ENCODE measurements around the gene PTGDR2. TPM values are rescaled to one million over a fixed set of nuclear protein-coding genes. Genes with fewer than 3 reads are reported as not detected.

PTGDR2 gene
- polyA plus RNA-seq, 3 donors: 0.22 to 0.81 TPM; not detected in 1

- WGBS, 3 donors: 84 to 86% (median 86%) methylated on average over 7 of the region's 7 CpGs
These were observed 19.8 kb upstream of the PTGDR2 start for GRCh38 chr11:60875366-60876167.

GRCh38 chr11:60874421-60875365 is 18.9 kb upstream of the PTGDR2 start:
- 88 to 89% (median 89%) methylated on average over 13 of the region's 13 CpGs for WGBS, 3 donors
- H3K27ac ChIP-seq (ENCODE audit: low read depth, low read length): no peak overlapping the region

More at GRCh38 chr11:60875366-60876167, 19.8 kb upstream of the PTGDR2 start:
- no peak overlapping the region for H3K27ac ChIP-seq (ENCODE audit: low read depth, low read length)

- WGBS, 3 donors: 78 to 89% (median 85%) methylated on average over 12 of the region's 12 CpGs
- no peak overlapping the region for H3K27ac ChIP-seq (ENCODE audit: low read depth, low read length)
These were observed 17.8 kb upstream of the PTGDR2 start for GRCh38 chr11:60873533-60873932.

- WGBS, 3 donors: 44 to 75% (median 55%) methylated on average over 16 of the region's 16 CpGs
- no peak overlapping the region for H3K27ac ChIP-seq (ENCODE audit: low read depth, low read length)
These were observed 17.3 kb upstream of the PTGDR2 start for GRCh38 chr11:60872961-60873524.

GRCh38 chr11:60872124-60872960 is 16.6 kb upstream of the PTGDR2 start:
- 78 to 88% (median 79%) methylated on average over 6 of the region's 6 CpGs for WGBS, 3 donors

GRCh38 chr11:60871378-60872061 is 15.8 kb upstream of the PTGDR2 start:
- 60 to 85% (median 60%) methylated on average over 7 of the region's 7 CpGs for WGBS, 3 donors
- no peak overlapping the region for H3K27ac ChIP-seq (ENCODE audit: low read depth, low read length)

More at GRCh38 chr11:60872124-60872960, 16.6 kb upstream of the PTGDR2 start:
- H3K27ac ChIP-seq (ENCODE audit: low read depth, low read length): no peak overlapping the region

GRCh38 chr11:60870733-60871377 is 15.1 kb upstream of the PTGDR2 start:
- 71 to 80% (median 75%) methylated on average over 13 of the region's 13 CpGs for WGBS, 3 donors
- H3K27ac ChIP-seq (ENCODE audit: low read depth, low read length): no peak overlapping the region

- no peak overlapping the region for H3K27ac ChIP-seq (ENCODE audit: low read depth, low read length)
- 69 to 81% (median 76%) methylated on average over 3 of the region's 3 CpGs for WGBS, 3 donors
These were observed 14.5 kb upstream of the PTGDR2 start for GRCh38 chr11:60870276-60870675.

- WGBS, 3 donors: 87 to 96% (median 90%) methylated on average over 7 of the region's 7 CpGs
These were observed 13.7 kb upstream of the PTGDR2 start for GRCh38 chr11:60869451-60869825.

GRCh38 chr11:60868682-60869450 is 13.1 kb upstream of the PTGDR2 start:
- 78 to 91% (median 86%) methylated on average over 10 of the region's 10 CpGs for WGBS, 3 donors
- H3K27ac ChIP-seq (ENCODE audit: low read depth, low read length): no peak overlapping the region

More at GRCh38 chr11:60869451-60869825, 13.7 kb upstream of the PTGDR2 start:
- no peak overlapping the region for H3K27ac ChIP-seq (ENCODE audit: low read depth, low read length)

GRCh38 chr11:60867871-60868681 is 12.3 kb upstream of the PTGDR2 start:
- no peak overlapping the region for H3K27ac ChIP-seq (ENCODE audit: low read depth, low read length)
- WGBS, 3 donors: 78 to 88% (median 85%) methylated on average over 10 of the region's 10 CpGs

- H3K27ac ChIP-seq (ENCODE audit: low read depth, low read length): no peak within 1 kb of the TSS
- WGBS, 3 donors: 58 to 84% (median 79%) methylated on average over 13 of the region's 13 CpGs
These were observed 11.4 kb upstream of the PTGDR2 start, which contains the start of gene ZP1 for GRCh38 chr11:60866911-60867870. ZP1 (plus strand) TSS chr11:60867542; CDS start chr11:60867562, 20 bp downstream.

GRCh38 chr11:60864856-60865513 is 9.2 kb upstream of the PTGDR2 start:
- WGBS, 3 donors: 59 to 76% (median 73%) methylated on average over 7 of the region's 7 CpGs
- no peak overlapping the region for H3K27ac ChIP-seq (ENCODE audit: low read depth, low read length)
